Lung (tissue), 12 donors: Measurements from ENCODE around the gene U2SURP. TPM values are rescaled to one million over a fixed set of nuclear protein-coding genes. Genes with fewer than 3 reads are reported as not detected.

Source experiments
- ATAC-seq: fragments of 200-7000 bp; cut with Tn5 transposase; one replicate; pipeline ENCODE4 v1.9.1; 2020; ENCODE audit warnings: moderate number of reproducible peaks; ENCODE audit not compliant: insufficient read depth, low FRiP score
- DNase-seq, 3 donors: peaks; one replicate each; pipeline ENCODE4 v3.0.0-alpha.2; 2013 to 2017
- H3K27ac ChIP-seq, 2 donors: one replicate each; pipeline ENCODE4 v1.5.1; 2013; ENCODE audit warnings: mild to moderate bottlenecking in 2 of 2, moderate library complexity in 2 of 2, control low read depth in 1 of 2, inconsistent platforms in 1 of 2, low read depth in 1 of 2, low read length in 1 of 2
- H3K27me3 ChIP-seq, 3 donors: one replicate each; pipeline ENCODE4 v1.5.1; 2013; ENCODE audit warnings: low read length in 2 of 3; ENCODE audit not compliant: control insufficient read depth in 3 of 3, insufficient read depth in 3 of 3
- H3K36me3 ChIP-seq, 4 donors: one replicate each; pipeline ENCODE4 v1.5.1; 2013; ENCODE audit warnings: low read length in 4 of 4, mild to moderate bottlenecking in 1 of 4, moderate library complexity in 1 of 4; ENCODE audit not compliant: control insufficient read depth in 4 of 4, insufficient read depth in 4 of 4
- H3K4me1 ChIP-seq, 5 donors: one replicate each; pipeline ENCODE4 v1.5.1; 2013; ENCODE audit warnings: low read length in 5 of 5, mild to moderate bottlenecking in 2 of 5, moderate library complexity in 1 of 5; ENCODE audit not compliant: control insufficient read depth in 5 of 5, insufficient read depth in 5 of 5
- H3K4me3 ChIP-seq: one replicate; pipeline ENCODE4 v1.5.1; 2013; ENCODE audit warnings: mild to moderate bottlenecking, control low read depth, moderate library complexity
- H3K9ac ChIP-seq, 2 donors: one replicate each; pipeline ENCODE4 v1.5.1; 2013; ENCODE audit warnings: low read length in 2 of 2, control low read depth in 1 of 2; ENCODE audit not compliant: insufficient read depth in 1 of 2
- H3K9me3 ChIP-seq, 4 donors: one replicate each; pipeline ENCODE4 v1.5.1; 2013; ENCODE audit warnings: low read length in 3 of 4, mild to moderate bottlenecking in 1 of 4, moderate library complexity in 1 of 4; ENCODE audit not compliant: control insufficient read depth in 4 of 4, insufficient read depth in 3 of 4
- CTCF ChIP-seq: IDR thresholded peaks from 2 replicates; pipeline ENCODE4 v1.5.1; 2012; ENCODE audit warnings: mild to moderate bottlenecking; ENCODE audit errors: control extremely low read depth, extremely low read depth
- WGBS, 2 donors: extraction: QIAGEN DNeasy Blood & Tissue Kit; methylation state at CpG; one replicate each; pipeline ENCODE4 v1.1.7; 2013; 5-methylcytosine and 5-hydroxymethylcytosine counted together
- polyA plus RNA-seq, 2 donors: library from polyadenylated mRNA; stranded (reverse); fragments of 200-250 nt; gene quantifications; one replicate each; pipeline ENCODE4 v1.2.1, GENCODE V29; 2013
- total RNA-seq, 2 donors: library from RNA; depleted of rRNA in 1 of 2; stranded (reverse); fragments of >200 nt in 1 of 2; gene quantifications; one replicate each; pipeline ENCODE4 v1.2.1, GENCODE V29; 2014 to 2021
- donor health status: control.
- donor health status: control.
- donor health status: Bipolar disorder and iron deficiency.
- donor health status: healthy.
- donor health status: DM: yes; HTN: yes; CAD: no.

Gene U2SURP
- total and polyA plus RNA-seq, 4 donors, result 25.7 to 167 (median 46.2) TPM

- TF ChIP-seq CTCF, result no peak
- H3K36me3 ChIP-seq, result no peaks in the 10 kb centered on the region
- no peaks in the 10 kb centered on the region for H3K9me3 ChIP-seq
- H3K4me1 ChIP-seq, result no peaks in the 10 kb centered on the region
- H3K4me3 ChIP-seq, result no peak overlapping the region
- no peak overlapping the region for H3K27ac ChIP-seq
- DNase-seq, result no peak
- no peaks in the 10 kb centered on the region for H3K27me3 ChIP-seq
- WGBS, 2 donors, result 93 to 97% methylated on average over 4 of the region's 4 CpGs
- no peak overlapping the region for H3K9ac ChIP-seq
- no peak for ATAC-seq
These were observed 88.6 kb downstream of the U2SURP start for GRCh38 chr3:143089965-143090364.

GRCh38 chr3:143090486-143090885, 89.1 kb downstream of the U2SURP start:
- WGBS, 2 donors, result 50 to 72% methylated on average over 5 of the region's 5 CpGs
- Histone ChIP-seq H3K27ac (no peak overlapping the region), H3K4me1 (no peaks in the 10 kb centered on the region), H3K36me3 (no peaks in the 10 kb centered on the region), H3K4me3 (no peak overlapping the region), H3K27me3 (no peaks in the 10 kb centered on the region), H3K9me3 (no peaks in the 10 kb centered on the region), H3K9ac (no peak overlapping the region)
- ATAC-seq, result no peak
- no peak for TF ChIP-seq CTCF
- DNase-seq, result peak in 1 of 3 donors; percentile 11

- H3K4me1 ChIP-seq, result no peaks in the 10 kb centered on the region
- H3K27ac ChIP-seq, result no peak overlapping the region
- DNase-seq (no peak), ATAC-seq (no peak)
- WGBS, 2 donors, result 93 to 95% methylated on average over 9 of the region's 9 CpGs
- H3K27me3 ChIP-seq, result no peaks in the 10 kb centered on the region
- H3K9me3 ChIP-seq, result no peaks in the 10 kb centered on the region
- no peak overlapping the region for H3K9ac ChIP-seq
- TF ChIP-seq CTCF, result no peak
- no peak overlapping the region for H3K4me3 ChIP-seq
- H3K36me3 ChIP-seq, result no peaks in the 10 kb centered on the region
These were observed 89.8 kb downstream of the U2SURP start for GRCh38 chr3:143090976-143091837.
